ENCODE measurements around the gene RNASE13. TPM values are rescaled to one million over a fixed set of nuclear protein-coding genes. Genes with fewer than 3 reads are reported as not detected.

The RNASE13 gene
- total and polyA plus RNA-seq, 2 of the 4 experiments (the other 2 are of a cell fraction) = not detected

DNA sequence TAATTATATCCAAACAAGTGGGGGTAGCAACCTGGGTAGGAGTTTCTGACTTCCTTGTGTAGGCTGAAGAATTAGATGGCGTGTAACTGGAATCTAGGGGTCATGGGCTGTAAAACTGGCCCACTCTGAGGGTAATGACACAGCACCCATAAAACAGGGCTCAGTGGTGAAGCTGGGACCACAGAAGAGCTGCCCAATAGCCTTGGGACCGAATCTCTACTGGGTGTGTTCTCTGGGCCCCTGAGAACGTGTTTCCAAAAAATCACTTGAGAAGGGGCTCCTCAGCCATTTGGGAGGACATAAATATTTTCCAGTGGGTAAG lies 26.7 kb upstream of the RNASE13 start:
- no peaks in the 10 kb centered on the region for H3K4me1 ChIP-seq (ENCODE audit: control insufficient read depth, insufficient read depth, low read length)
- CTCF ChIA-PET = no interaction called here
- in situ Hi-C loops (cut with MboI; ENCODE audit: low sequenced_read_pairs) (no loop called here), dilution Hi-C loops (cut with HindIII; ENCODE audit: low sequenced_read_pairs, unreplicated experiment) (no loop called here), intact Hi-C loops (cut with micrococcal nuclease) (no loop called here)
- no peak overlapping the region for H3K27ac ChIP-seq (ENCODE audit: insufficient read depth, low read length)
- BruUV-seq (replicated peaks) = no TSS peak
- no peak overlapping the region for H3K9ac ChIP-seq (ENCODE audit: low read depth, low read length)
- H4K91ac ChIP-seq (ENCODE audit: insufficient read depth, low read depth, low read length) = no peak overlapping the region
- no peak overlapping the region for H3K56ac ChIP-seq (ENCODE audit: extremely low read depth, insufficient read depth, low read length)
- H4K20me1 ChIP-seq (ENCODE audit: insufficient read depth, low read length) = no peaks in the 10 kb centered on the region
- no peak overlapping the region for H3K4me2 ChIP-seq (ENCODE audit: low read depth, low read length)
- H2AK5ac ChIP-seq (ENCODE audit: low read depth, low read length) = no peak overlapping the region
- TF ChIP-seq FOS (IDR thresholded peaks at IDR 0.05; ENCODE audit: low read depth, low read length) (no peak), MXI1 (IDR thresholded peaks at IDR 0.05; ENCODE audit: borderline replicate concordance, low read depth, low read length) (no peak), NFE2L2 (IDR thresholded peaks at IDR 0.05; ENCODE audit: low read depth, low read length) (no peak), RAD21 (IDR thresholded peaks at IDR 0.05; ENCODE audit: low read length) (no peak), SMC3 (IDR thresholded peaks at IDR 0.05; ENCODE audit: low read depth, low read length) (no peak), POLR2A (IDR thresholded peaks at IDR 0.05; ENCODE audit: low read depth, low read length) (no peak), CHD1 (IDR thresholded peaks at IDR 0.05; ENCODE audit: low read depth, low read length) (no peak), RFX5 (IDR thresholded peaks at IDR 0.05; ENCODE audit: low read depth, low read length) (no peak), MAZ (IDR thresholded peaks at IDR 0.05; ENCODE audit: borderline replicate concordance, low read depth, low read length) (no peak), CEBPB (IDR thresholded peaks at IDR 0.05; ENCODE audit: low read depth, low read length) (no peak), MAFK (IDR thresholded peaks at IDR 0.05; ENCODE audit: low read depth, low read length) (no peak), RCOR1 (IDR thresholded peaks at IDR 0.05; ENCODE audit: insufficient replicate concordance, low read length) (no peak), BHLHE40 (IDR thresholded peaks at IDR 0.05; ENCODE audit: low read depth, low read length) (no peak)
- TF ChIP-seq, protein P1, sequence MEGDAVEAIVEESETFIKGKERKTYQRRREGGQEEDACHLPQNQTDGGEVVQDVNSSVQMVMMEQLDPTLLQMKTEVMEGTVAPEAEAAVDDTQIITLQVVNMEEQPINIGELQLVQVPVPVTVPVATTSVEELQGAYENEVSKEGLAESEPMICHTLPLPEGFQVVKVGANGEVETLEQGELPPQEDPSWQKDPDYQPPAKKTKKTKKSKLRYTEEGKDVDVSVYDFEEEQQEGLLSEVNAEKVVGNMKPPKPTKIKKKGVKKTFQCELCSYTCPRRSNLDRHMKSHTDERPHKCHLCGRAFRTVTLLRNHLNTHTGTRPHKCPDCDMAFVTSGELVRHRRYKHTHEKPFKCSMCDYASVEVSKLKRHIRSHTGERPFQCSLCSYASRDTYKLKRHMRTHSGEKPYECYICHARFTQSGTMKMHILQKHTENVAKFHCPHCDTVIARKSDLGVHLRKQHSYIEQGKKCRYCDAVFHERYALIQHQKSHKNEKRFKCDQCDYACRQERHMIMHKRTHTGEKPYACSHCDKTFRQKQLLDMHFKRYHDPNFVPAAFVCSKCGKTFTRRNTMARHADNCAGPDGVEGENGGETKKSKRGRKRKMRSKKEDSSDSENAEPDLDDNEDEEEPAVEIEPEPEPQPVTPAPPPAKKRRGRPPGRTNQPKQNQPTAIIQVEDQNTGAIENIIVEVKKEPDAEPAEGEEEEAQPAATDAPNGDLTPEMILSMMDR (conservative IDR thresholded peaks at IDR 0.05; ENCODE audit: low read depth, low read length) = no peak
- TF ChIP-seq, protein P2, sequence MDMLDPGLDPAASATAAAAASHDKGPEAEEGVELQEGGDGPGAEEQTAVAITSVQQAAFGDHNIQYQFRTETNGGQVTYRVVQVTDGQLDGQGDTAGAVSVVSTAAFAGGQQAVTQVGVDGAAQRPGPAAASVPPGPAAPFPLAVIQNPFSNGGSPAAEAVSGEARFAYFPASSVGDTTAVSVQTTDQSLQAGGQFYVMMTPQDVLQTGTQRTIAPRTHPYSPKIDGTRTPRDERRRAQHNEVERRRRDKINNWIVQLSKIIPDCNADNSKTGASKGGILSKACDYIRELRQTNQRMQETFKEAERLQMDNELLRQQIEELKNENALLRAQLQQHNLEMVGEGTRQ (IDR thresholded peaks at IDR 0.05; ENCODE audit: low read depth, low read length) = no peak
- TF ChIP-seq, protein P3, sequence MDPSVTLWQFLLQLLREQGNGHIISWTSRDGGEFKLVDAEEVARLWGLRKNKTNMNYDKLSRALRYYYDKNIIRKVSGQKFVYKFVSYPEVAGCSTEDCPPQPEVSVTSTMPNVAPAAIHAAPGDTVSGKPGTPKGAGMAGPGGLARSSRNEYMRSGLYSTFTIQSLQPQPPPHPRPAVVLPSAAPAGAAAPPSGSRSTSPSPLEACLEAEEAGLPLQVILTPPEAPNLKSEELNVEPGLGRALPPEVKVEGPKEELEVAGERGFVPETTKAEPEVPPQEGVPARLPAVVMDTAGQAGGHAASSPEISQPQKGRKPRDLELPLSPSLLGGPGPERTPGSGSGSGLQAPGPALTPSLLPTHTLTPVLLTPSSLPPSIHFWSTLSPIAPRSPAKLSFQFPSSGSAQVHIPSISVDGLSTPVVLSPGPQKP (IDR thresholded peaks at IDR 0.05; ENCODE audit: borderline replicate concordance, low read depth, low read length) = no peak
- H4K5ac ChIP-seq (ENCODE audit: low read depth, low read length) = no peak overlapping the region
- no peak overlapping the region for H3K18ac ChIP-seq (ENCODE audit: low read depth, low read length)
- no peaks in the 10 kb centered on the region for H3K9me3 ChIP-seq (ENCODE audit: control insufficient read depth, insufficient read depth, low read length)
- ATAC-seq (ENCODE audit: low read depth) (no peak), DNase-seq (no peak)
- H3K14ac ChIP-seq (replicated peaks; ENCODE audit: low read depth, low read length) = no peak overlapping the region
- no peak overlapping the region for H2BK5ac ChIP-seq (ENCODE audit: low read depth, low read length, poor library complexity, severe bottlenecking)
- H3K9me1 ChIP-seq (ENCODE audit: insufficient read depth, low read length) = peaks cover 5% of the 10 kb centered on the region; the same call in 1 of the 2 replicates
- WGBS, 2 experiments (ENCODE audit: extremely low coverage in 2 of 2, insufficient read length in 1 of 2) = no CpG with 5 or more reads among the region's 3 CpGs
- H2BK120ac ChIP-seq (ENCODE audit: low read depth, low read length) = no peak overlapping the region
- H2BK20ac ChIP-seq (ENCODE audit: low read depth, low read length) = no peak overlapping the region
- H2BK15ac ChIP-seq (ENCODE audit: low read depth, low read length) = no peak overlapping the region
- H3K27me3 ChIP-seq (ENCODE audit: control insufficient read depth, insufficient read depth, low read length) = no peaks in the 10 kb centered on the region
- H3K79me1 ChIP-seq (ENCODE audit: low read depth in 1 of 2, low read length in 2 of 2) = no peaks in the 10 kb centered on the region
- no peaks in the 10 kb centered on the region for H3K36me3 ChIP-seq (ENCODE audit: control insufficient read depth, insufficient read depth, low read length)
- no peak overlapping the region for H2AFZ ChIP-seq (replicated peaks; ENCODE audit: low read length, poor library complexity)
- no peak overlapping the region for H2AK9ac ChIP-seq (replicated peaks; ENCODE audit: low read depth, low read length, poor library complexity)
- H4K8ac ChIP-seq (ENCODE audit: low read depth in 2 of 2, low read length in 2 of 2) = no peak overlapping the region
- H3K4me3 ChIP-seq (ENCODE audit: insufficient read depth, low read depth, low read length) = no peak overlapping the region
- no peak overlapping the region for H3K23ac ChIP-seq (ENCODE audit: low read depth, low read length)
- POLR2A ChIA-PET (ENCODE audit: unreplicated experiment) = no interaction called here
- H3K4ac ChIP-seq (ENCODE audit: low read depth, low read length) = no peak overlapping the region

All from IMR-90 (cell line).